H54 (cell line): Measurements from ENCODE around the gene PSAP.

Experiments
- DNase-seq: peaks from one replicate; pipeline ENCODE4 v3.0.0; 2011; ENCODE audit warnings: low spot score, mixed read lengths; ENCODE audit not compliant: insufficient read length
- FAIRE-seq: peaks from 3 replicates; lab custom pipeline; 2011; peaks lifted over from hg19 to GRCh38; lab: Jason Lieb, UNC
- POLR2A ChIP-seq: IDR thresholded peaks from 2 replicates; pipeline ENCODE4 v1.6.1; 2011; ENCODE audit warnings: low read depth, mild to moderate bottlenecking, low read length

The PSAP gene

GRCh38 chr10:71778071-71778825 is 72.8 kb downstream of the PSAP start:
- DNase-seq = no peak
- no peak for TF ChIP-seq POLR2A
- no peak for FAIRE-seq

- FAIRE-seq (no peak), DNase-seq (no peak)
- TF ChIP-seq POLR2A = no peak
Measured at GRCh38 chr10:71777213-71777985, 73.7 kb downstream of the PSAP start.

GRCh38 chr10:71776481-71776925 is 74.5 kb downstream of the PSAP start:
- no peak for TF ChIP-seq POLR2A
- no peak for DNase-seq
- no peak for FAIRE-seq

- no peak for TF ChIP-seq POLR2A
- DNase-seq (no peak), FAIRE-seq (no peak)
Measured at GRCh38 chr10:71774916-71775702, 75.9 kb downstream of the PSAP start.

GRCh38 chr10:71773221-71773971 is 77.7 kb downstream of the PSAP start, which contains the start of gene VSIR:
Gene VSIR (minus strand): TSS chr10:71773520. CDS start chr10:71773439, 81 bp downstream.
- peak; percentile 94 for DNase-seq
- no peak for FAIRE-seq
- peak; percentile 73 for TF ChIP-seq POLR2A

GRCh38 chr10:71772832-71773220 is 78.2 kb downstream of the PSAP start:
- no peak for DNase-seq
- no peak for TF ChIP-seq POLR2A
- no peak for FAIRE-seq

GRCh38 chr10:71771821-71772617 is 79.0 kb downstream of the PSAP start:
- TF ChIP-seq POLR2A = no peak
- DNase-seq (peak; percentile 87), FAIRE-seq (peak; percentile 38)

GRCh38 chr10:71771204-71771603 is 79.8 kb downstream of the PSAP start:
- FAIRE-seq = no peak
- DNase-seq = no peak
- no peak for TF ChIP-seq POLR2A

GRCh38 chr10:71770789-71771188 is 80.3 kb downstream of the PSAP start:
- no peak for TF ChIP-seq POLR2A
- no peak for FAIRE-seq
- DNase-seq = no peak

- no peak for FAIRE-seq
- no peak for TF ChIP-seq POLR2A
Measured at GRCh38 chr10:71770255-71770654, 80.8 kb downstream of the PSAP start.

GRCh38 chr10:71769279-71769823 is 81.7 kb downstream of the PSAP start:
- DNase-seq (no peak), FAIRE-seq (no peak)
- TF ChIP-seq POLR2A = no peak

More at GRCh38 chr10:71770255-71770654, 80.8 kb downstream of the PSAP start:
- no peak for DNase-seq
